ENCODE results near the gene ENO2. TPM values are rescaled to one million over a fixed set of nuclear protein-coding genes. Genes with fewer than 3 reads are reported as not detected.

The ENO2 gene
- total RNA-seq, 2 experiments from 2014 or later = 85.6 to 103 TPM

- Histone ChIP-seq H3K27me3 (ENCODE audit: control insufficient read depth in 1 of 2, insufficient read depth in 2 of 2, low read length in 2 of 2) (no peaks in the 10 kb centered on the region), H3K27ac (ENCODE audit: low read depth in 1 of 2, low read length in 2 of 2) (peak overlapping the region; percentile 89 to 92), H3K9me3 (ENCODE audit: control insufficient read depth in 1 of 2, insufficient read depth in 1 of 2, low read length in 2 of 2) (no peaks in the 10 kb centered on the region), H3K4me3 (ENCODE audit: low read length) (no peak overlapping the region), H3K36me3 (ENCODE audit: insufficient read depth, low read length) (peaks cover 17% of the 10 kb centered on the region), H3K4me1 (ENCODE audit: insufficient read depth, low read length) (peaks cover 49% of the 10 kb centered on the region)
- no peak for TF ChIP-seq CTCF (IDR thresholded peaks at IDR 0.05)
- no peaks in the 10 kb centered on the region for H3K27me3 Mint-ChIP-seq
- intact Hi-C loops (cut with DNase I, micrococcal nuclease) = loop anchor here in 1 of 2 experiments (5.0 kb wide), 1 partner anchor 37 kb away; the partner anchor contains the start of genes EMG1 and PHB2
- peaks cover 68% of the 10 kb centered on the region for H3K4me1 Mint-ChIP-seq (ENCODE audit: low read depth)
- no peak for DNase-seq
- ATAC-seq (ENCODE audit: poor library complexity) = no peak
- H3K27ac Mint-ChIP-seq = peak overlapping the region; percentile 95
- ChIA-PET POLR2A (interaction anchor here (2.7 to 4.9 kb wide), 5 partner anchors 9 to 67 kb away, joined by 21 to 89 read pairs (median 38); partner anchors contain the start of genes ATN1, C12orf57, RNU7-1 and SPSB2), CTCF (interaction anchor here (0.9 to 3.0 kb wide), 6 partner anchors 7 to 63 kb away, joined by 3 to 26 read pairs (median 6); partner anchors contain the start of genes ATN1 and SPSB2)
- peaks cover 28% of the 10 kb centered on the region for H3K36me3 Mint-ChIP-seq (ENCODE audit: low read depth)
- no peaks in the 10 kb centered on the region for H3K9me3 Mint-ChIP-seq
- H3K4me3 Mint-ChIP-seq = peak overlapping the region; percentile 82
Observed at GRCh38 chr12:6935371-6936193, 21.2 kb downstream of the ENO2 start.

GRCh38 chr12:6936194-6936635 lies 21.8 kb downstream of the ENO2 start:
- Mint-ChIP-seq H3K4me3 (peak overlapping the region; percentile 81), H3K9me3 (no peaks in the 10 kb centered on the region), H3K4me1 (ENCODE audit: low read depth) (peaks cover 62% of the 10 kb centered on the region), H3K27me3 (no peaks in the 10 kb centered on the region), H3K36me3 (ENCODE audit: low read depth) (peaks cover 28% of the 10 kb centered on the region), H3K27ac (peak overlapping the region; percentile 95)
- intact Hi-C loops (cut with DNase I, micrococcal nuclease) = loop anchor here in 1 of 2 experiments (5.0 kb wide), 1 partner anchor 36 kb away; the partner anchor contains the start of genes EMG1 and PHB2
- peaks cover 49% of the 10 kb centered on the region for H3K4me1 ChIP-seq (ENCODE audit: insufficient read depth, low read length)
- H3K9me3 ChIP-seq (ENCODE audit: control insufficient read depth in 1 of 2, insufficient read depth in 1 of 2, low read length in 2 of 2) = no peaks in the 10 kb centered on the region
- no peak for TF ChIP-seq CTCF (IDR thresholded peaks at IDR 0.05)
- peak overlapping the region; percentile 72 for H3K4me3 ChIP-seq (ENCODE audit: low read length)
- H3K36me3 ChIP-seq (ENCODE audit: insufficient read depth, low read length) = peaks cover 18% of the 10 kb centered on the region
- peak overlapping the region; percentile 89 to 92 for H3K27ac ChIP-seq (ENCODE audit: low read depth in 1 of 2, low read length in 2 of 2)
- H3K27me3 ChIP-seq (ENCODE audit: control insufficient read depth in 1 of 2, insufficient read depth in 2 of 2, low read length in 2 of 2) = no peaks in the 10 kb centered on the region
- ChIA-PET CTCF (interaction anchor here (0.9 to 3.0 kb wide), 4 partner anchors 8 to 25 kb away, joined by 3 to 26 read pairs (median 6); partner anchors contain the start of gene ATN1), POLR2A (interaction anchor here (1.5 to 4.9 kb wide), 12 partner anchors 8 to 213 kb away, joined by 3 to 89 read pairs (median 26); partner anchors contain the start of genes ATN1, C12orf57, C1RL and CDCA3)
- DNase-seq = no peak
- ATAC-seq (ENCODE audit: poor library complexity) = no peak

- Histone ChIP-seq H3K27me3 (ENCODE audit: control insufficient read depth in 1 of 2, insufficient read depth in 2 of 2, low read length in 2 of 2) (no peaks in the 10 kb centered on the region), H3K9me3 (ENCODE audit: control insufficient read depth in 1 of 2, insufficient read depth in 1 of 2, low read length in 2 of 2) (no peaks in the 10 kb centered on the region), H3K27ac (ENCODE audit: low read depth in 1 of 2, low read length in 2 of 2) (peak overlapping the region; percentile 89 to 92), H3K36me3 (ENCODE audit: insufficient read depth, low read length) (peaks cover 24% of the 10 kb centered on the region), H3K4me1 (ENCODE audit: insufficient read depth, low read length) (peaks cover 48% of the 10 kb centered on the region), H3K4me3 (ENCODE audit: low read length) (peak overlapping the region; percentile 72)
- DNase-seq (peak in 8 of 14 experiments; percentile 50 to 74 (median 60)), ATAC-seq (ENCODE audit: poor library complexity) (peak; percentile 29)
- Mint-ChIP-seq H3K9me3 (no peaks in the 10 kb centered on the region), H3K4me1 (ENCODE audit: low read depth) (peaks cover 61% of the 10 kb centered on the region), H3K27me3 (no peaks in the 10 kb centered on the region), H3K4me3 (peak overlapping the region; percentile 81), H3K36me3 (ENCODE audit: low read depth) (peaks cover 28% of the 10 kb centered on the region), H3K27ac (peak overlapping the region; percentile 95)
- intact Hi-C loops (cut with DNase I, micrococcal nuclease) = loop anchor here in 1 of 2 experiments (5.0 kb wide), 1 partner anchor 35 kb away; the partner anchor contains the start of genes EMG1 and PHB2
- CTCF ChIA-PET = interaction anchor here (0.9 to 4.1 kb wide), 23 partner anchors 9 to 247 kb away, joined by 3 to 33 read pairs (median 6); partner anchors contain the start of genes ATN1, COPS7A, ENO2 and LPCAT3
- no peak for TF ChIP-seq CTCF (IDR thresholded peaks at IDR 0.05)
- POLR2A ChIA-PET = interaction anchor here (0.7 to 4.9 kb wide), 22 partner anchors 7 to 1034 kb away, joined by 3 to 89 read pairs (median 20); partner anchors contain the start of genes ATN1, C12orf57, C1RL and CDCA3
Observed at GRCh38 chr12:6936636-6937480, 22.5 kb downstream of the ENO2 start.
